TTC549 (cell line): Measurements from ENCODE around the gene MAZ.

ENCODE experiments used
- FAIRE-seq: peaks from 2 replicates; lab custom pipeline; 2012; peaks lifted over from hg19 to GRCh38; lab: Jason Lieb, UNC

MAZ gene

DNA sequence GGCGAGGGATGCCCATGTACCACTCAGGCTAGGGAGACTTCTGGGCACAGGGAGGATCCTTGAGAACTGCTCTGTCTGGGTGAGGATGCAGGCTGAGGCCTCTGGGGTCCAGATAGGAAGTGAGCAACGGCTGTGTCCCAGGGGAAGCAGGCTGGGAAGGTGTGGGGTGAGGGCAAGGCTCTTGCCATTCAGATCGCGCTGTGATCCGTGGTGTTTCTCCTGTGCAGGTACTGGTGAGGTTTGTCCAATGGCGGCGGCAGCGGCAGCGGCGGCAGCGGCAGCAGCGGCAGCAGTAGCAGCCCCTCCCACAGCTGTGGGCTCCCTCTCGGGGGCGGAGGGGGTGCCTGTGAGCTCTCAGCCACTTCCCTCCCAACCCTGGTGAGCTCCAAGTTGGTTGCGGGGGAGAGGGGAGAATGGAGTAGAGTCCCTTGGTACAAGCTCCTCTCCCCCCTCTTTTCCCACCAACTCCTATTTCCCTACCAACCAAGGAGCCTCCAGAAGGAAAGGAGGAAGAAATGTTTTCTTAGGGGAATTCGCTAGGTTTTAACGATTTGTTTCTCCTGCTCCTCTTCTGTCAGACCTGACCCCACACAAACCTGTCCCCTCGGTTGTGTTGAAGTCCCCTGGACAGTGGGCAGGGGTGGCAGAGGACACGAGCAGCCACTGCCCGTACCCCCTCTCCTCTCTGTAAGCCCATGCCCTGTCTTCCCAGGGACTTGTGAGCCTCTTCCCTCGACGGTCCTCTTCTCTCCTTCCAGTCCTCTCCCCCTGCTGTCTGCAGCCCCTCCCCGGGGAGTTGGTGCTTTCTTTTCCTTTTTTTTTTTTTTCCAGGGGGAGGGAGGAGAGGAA is 3.7 kb downstream of the MAZ start:
- no peak for FAIRE-seq

DNA sequence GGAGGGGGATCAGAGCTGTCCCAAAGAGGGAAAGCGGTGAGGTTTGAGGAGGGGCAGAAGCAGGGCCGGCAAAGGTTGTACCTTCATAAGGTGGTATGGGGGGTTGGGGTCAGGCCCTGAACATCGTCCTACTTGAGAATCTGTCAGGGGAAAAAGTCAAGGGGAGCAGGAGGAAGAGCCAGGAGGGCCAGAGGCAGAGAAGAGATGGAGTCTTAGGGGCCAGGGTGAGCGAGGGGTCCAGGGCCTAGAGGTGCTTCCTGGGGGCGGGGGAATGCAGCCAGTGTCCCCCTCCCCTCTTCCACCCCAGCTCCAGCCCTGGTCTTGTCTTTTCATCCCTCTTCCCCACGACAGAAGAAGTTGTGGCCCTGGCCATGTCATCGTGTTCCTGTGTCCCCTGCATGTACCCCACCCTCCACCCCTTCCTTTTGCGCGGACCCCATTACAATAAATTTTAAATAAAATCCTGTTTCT is 4.4 kb downstream of the MAZ start:
- FAIRE-seq, result no peak

DNA sequence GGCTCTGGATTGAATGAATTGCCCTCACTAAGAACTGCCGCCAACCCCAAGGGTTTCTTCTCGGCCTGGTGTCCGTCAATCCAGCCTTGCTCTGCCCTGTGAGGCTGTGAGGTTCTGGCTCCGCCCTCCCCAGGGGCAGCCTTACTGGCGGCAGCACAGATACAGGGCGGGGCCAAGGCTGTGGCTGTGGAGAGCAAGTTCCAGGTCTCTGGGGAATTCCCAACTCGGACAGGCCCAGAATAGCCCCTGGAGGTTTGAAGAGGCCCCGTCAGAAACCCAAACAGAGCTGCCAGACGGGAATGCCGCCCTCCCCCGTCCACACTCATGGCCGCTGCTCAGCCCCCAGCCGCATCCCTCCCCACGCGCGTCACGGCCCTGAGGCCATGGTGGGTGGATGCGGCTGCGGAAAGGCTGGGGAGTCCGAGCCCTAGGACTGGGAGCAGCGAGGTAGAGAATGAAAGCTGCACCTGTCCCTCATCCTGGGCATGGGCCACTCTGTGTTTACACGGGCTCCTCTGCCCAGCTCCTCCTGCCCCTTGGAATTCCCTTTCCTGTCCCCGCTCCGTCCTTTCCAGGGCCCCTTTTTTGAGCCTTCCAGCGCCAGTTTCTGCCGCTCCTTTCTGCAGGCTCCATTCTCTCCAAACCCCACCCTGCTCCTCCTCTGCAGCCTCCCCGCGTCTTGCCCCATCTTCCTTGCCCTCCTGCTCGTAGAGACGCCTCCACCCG is 5.0 kb downstream of the MAZ start:
- peak; percentile 96 for FAIRE-seq

DNA sequence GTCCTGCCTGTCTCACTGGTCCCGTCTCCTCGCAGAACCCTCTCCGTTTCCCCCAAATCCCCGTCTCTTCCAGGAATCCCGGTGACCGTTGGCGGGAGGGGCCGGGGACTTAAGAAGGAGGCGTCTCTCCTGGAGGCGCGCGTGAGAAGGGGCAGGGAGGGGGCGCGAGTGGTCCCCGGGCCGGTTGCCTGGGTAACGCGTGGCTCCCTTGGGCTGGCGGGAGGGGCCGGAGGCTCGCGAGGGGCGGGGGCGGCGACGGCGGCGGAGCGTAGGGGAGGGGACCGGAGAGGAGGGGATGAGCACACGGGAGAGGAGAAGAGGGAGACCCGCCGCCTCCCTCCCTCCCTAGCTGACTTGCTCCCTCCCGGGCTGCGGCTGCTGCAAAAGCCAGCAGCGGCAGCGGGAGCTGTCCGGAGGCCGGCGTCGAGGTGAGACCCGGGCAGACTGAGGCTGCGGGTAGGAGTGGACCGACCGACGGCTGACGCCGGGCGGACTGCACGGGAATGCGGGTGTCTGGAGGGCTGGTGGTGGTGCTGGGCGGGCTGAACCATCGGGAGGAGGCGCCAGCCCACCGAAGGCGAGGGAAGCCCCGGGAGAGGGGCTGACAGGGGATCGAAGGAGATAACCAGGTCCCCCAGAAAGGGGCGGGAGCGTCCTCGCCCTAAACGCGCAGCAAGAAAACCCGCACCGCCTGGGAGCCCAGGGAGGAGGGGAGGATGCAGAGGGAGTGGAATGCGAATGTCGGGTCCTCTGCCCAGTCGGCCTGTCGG is 5.8 kb downstream of the MAZ start, which contains the start of gene PRRT2:
PRRT2 (plus strand) TSS at position 298 of the 770 bp plus-strand sequence. CDS start 862 bp downstream, outside the sequence.
- FAIRE-seq, result no peak

DNA sequence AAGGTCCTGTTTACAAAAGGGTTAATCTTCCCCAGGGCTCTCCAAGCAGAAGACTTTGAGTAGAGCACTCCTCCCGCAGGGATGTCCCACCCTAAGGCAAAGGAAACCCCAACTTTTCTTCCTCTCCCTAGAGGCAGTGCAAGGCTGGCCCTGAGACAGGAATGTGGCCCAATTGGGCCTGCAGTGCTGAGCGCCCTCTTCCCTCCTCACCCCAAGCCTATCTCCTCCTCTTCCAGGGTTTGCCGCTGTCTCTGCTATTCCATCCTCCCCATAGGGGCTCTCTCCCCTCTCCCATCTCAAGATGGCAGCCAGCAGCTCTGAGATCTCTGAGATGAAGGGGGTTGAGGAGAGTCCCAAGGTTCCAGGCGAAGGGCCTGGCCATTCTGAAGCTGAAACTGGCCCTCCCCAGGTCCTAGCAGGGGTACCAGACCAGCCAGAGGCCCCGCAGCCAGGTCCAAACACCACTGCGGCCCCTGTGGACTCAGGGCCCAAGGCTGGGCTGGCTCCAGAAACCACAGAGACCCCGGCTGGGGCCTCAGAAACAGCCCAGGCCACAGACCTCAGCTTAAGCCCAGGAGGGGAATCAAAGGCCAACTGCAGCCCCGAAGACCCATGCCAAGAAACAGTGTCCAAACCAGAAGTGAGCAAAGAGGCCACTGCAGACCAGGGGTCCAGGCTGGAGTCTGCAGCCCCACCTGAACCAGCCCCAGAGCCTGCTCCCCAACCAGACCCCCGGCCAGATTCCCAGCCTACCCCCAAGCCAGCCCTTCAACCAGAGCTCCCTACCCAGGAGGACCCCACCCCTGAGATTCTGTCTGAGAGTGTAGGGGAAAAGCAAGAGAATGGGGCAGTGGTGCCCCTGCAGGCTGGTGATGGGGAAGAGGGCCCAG is 6.7 kb downstream of the MAZ start:
- FAIRE-seq, result no peak

DNA sequence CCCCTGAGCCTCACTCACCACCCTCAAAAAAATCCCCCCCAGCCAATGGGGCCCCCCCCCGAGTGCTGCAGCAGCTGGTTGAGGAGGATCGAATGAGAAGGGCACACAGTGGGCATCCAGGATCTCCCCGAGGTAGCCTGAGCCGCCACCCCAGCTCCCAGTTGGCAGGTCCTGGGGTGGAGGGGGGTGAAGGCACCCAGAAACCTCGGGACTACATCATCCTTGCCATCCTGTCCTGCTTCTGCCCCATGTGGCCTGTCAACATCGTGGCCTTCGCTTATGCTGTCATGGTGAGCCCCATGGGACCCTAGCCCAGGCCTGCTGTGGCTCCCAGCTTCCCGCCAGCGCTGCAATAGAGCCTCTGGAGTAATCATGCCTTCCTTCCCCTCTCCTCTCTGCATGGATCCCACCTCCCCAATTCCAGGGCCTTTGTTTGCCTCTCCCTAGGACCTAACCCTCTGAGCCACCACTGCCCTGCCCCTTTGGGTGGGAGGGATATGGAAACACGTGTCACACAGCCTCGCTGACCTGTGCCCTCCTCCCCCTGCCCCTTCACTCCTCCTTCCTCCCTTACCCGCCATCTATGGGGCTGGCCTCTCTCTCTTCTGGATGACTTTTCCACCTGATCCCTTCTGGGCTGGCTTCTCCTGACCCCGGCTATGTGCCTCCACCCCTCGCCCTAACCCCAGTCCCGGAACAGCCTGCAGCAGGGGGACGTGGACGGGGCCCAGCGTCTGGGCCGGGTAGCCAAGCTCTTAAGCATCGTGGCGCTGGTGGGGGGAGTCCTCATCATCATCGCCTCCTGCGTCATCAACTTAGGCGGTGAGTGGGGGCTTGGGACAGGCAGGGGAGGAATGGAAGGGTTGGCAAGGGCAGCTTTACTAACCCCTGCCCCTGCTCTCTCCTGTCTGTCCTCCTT is 7.6 kb downstream of the MAZ start:
- no peak for FAIRE-seq

DNA sequence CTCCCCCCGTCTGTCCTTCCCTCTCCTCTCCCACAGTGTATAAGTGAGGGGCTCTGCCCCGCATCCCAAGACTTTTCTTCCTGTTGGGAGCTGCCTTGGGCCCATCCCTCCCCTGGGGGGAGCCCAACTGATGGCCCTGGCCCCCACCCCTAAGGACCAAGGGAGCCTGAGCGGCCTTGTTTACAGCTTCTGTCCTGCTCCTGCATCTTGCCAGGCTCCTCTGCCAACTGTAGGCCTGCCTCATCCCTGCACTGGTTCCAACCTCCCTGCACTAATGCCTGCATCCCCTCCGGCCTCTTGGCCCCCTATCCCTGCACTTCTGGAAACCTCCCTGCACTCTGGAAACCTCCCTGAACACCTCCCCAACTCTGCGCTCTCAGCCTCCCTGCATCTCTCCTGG is 8.3 kb downstream of the MAZ start:
- no peak for FAIRE-seq

DNA sequence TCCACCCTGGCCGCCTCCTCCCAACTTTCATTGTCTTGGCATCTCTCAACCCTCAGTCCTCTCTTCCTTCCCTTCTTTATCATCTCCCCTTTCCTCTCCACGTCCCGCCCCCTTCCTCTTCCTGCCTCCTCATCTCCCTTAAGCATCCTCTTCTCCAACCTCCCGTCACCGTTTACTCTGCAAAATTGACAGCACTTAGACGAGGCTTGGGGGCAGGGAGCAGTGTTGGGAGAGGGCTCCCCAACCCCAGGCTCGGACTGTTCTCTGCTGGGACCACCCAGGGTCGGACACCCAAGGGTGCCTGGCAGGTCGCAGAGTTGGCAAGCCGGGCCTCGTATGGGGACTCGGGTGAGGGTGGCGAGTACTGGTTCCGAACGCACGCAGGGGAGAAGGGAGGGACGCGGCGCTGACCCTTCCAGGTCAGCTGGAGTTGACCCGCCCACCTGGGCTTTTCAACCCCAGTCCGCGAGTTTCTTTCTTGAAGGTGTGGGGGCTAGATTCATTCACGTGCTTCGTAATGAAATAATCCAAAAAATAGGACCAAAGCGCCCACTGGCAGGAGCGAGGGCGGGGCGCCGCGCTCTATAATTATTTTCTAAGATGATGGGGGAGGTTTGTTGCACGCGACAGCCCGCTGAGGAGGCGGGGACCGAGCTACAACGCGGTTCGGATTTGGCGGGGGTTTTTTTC is 8.8 kb downstream of the MAZ start:
- FAIRE-seq, result no peak

DNA sequence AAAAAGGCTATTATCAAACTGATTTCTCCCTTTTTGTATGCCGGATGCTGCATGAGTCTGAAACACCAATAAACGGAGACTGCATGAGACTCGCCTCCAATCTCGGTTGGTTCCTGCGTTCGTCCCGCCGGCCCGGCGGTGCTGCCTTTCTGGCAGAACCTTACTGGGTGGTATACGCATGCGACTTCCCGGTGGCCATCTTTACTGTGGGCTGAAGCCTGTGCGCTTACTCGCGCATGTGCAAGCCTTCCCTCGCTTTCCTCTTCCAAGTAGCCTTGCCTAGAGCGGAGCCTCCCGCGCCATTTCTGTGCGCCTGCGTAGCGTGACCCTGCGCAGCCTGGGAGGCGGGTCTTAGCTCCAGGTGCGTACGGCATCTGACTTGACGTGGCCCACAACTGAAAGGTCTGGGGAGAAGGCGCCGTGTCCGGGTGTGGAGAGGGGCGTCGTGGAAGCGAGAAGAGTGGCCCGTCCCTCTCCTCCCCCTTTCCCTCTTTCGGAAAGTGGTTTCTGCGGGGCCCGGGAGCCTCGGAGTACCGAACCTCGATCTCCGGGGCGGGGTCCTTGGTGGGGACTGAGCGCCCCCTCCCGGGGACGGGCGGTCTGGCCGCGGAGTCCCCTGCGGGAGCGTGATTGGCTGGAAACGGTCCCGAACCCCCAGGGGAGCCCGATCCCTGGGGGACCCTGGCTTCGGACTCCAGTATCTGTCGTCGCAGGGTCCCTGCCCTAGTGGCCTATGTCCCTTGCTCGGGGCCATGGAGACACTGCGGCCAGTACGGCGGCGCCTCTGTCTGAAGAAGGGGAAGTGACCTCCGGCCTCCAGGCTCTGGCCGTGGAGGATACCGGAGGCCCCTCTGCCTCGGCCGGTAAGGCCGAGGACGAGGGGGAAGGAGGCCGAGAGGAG is 9.7 kb downstream of the MAZ start, which contains the start of gene PAGR1:
PAGR1 (plus strand) TSS at position 360 of the 901 bp plus-strand sequence; CDS start at position 734, 374 bp downstream.
- FAIRE-seq, result peak; percentile 60

DNA sequence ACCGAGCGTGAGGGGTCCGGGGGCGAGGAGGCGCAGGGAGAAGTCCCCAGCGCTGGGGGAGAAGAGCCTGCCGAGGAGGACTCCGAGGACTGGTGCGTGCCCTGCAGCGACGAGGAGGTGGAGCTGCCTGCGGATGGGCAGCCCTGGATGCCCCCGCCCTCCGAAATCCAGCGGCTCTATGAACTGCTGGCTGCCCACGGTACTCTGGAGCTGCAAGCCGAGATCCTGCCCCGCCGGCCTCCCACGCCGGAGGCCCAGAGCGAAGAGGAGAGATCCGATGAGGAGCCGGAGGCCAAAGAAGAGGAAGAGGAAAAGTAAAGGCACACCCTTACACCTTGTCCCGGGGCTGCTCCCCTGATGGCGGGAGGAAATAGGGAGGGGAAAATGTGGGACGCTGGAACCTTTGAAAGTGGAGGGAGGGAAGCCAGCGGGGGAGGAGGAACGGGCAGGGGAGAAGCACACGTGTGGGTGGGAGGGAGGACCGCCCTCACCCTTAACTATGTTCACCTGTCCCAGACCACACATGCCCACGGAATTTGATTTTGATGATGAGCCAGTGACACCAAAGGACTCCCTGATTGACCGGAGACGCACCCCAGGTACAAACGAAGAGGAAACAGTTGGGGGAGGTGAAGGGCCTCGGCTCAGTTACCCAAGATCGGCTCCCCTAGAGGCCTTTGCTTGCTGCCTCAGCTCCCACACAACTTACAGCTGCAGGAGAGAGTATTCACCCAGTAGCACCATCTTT is 10.5 kb downstream of the MAZ start:
- FAIRE-seq, result no peak

DNA sequence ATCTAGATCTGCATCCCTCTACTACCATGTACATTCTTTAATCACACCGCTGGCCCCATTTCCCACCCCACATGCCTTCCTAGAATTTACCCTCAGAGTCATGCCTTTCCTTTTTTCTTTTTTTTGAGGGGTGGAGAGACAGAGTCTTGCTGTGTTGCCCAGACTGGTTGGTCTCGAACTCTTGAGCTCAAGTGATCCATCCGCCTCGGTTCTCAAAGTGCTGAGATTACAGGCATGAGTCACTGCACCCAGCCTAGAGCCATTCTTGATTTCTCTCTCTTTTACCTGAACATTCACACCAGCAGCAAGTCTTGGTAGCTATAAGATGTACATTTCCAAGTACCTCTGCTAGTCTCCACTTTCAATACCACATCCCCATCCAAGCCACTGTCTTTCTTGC is 11.8 kb downstream of the MAZ start:
- no peak for FAIRE-seq

DNA sequence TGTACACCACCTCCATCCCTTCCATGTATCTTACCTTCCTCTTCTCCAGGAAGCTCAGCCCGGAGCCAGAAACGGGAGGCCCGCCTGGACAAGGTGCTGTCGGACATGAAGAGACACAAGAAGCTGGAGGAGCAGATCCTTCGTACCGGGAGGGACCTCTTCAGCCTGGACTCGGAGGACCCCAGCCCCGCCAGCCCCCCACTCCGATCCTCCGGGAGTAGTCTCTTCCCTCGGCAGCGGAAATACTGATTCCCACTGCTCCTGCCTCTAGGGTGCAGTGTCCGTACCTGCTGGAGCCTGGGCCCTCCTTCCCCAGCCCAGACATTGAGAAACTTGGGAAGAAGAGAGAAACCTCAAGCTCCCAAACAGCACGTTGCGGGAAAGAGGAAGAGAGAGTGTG is 13.2 kb downstream of the MAZ start:
- no peak for FAIRE-seq

DNA sequence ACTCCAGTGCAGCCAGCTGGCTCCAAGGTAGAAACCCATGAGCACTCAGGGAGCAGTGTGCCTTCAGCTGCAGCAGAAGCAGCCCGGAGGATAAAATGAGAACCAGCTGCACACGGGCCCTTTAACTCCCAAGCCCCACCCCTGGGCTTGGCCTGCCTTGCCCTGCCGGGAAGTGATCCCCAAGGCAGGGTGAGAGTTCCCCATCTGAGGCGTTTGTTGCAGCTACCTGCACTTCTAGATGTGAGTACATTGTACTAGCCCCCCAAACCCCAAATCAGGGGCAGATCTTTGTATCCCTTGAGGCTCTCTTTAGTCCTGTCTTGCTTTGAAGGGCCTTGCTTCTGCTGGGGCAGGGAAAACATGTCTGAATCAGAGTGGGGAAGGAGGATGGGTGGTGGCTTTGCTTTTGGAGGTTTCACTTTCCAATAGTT is 14.0 kb downstream of the MAZ start, which contains the start of gene MVP:
MVP (plus strand) TSS at position 192 of the 431 bp plus-strand sequence. CDS start 10,088 bp downstream, outside the sequence.
- no peak for FAIRE-seq

DNA sequence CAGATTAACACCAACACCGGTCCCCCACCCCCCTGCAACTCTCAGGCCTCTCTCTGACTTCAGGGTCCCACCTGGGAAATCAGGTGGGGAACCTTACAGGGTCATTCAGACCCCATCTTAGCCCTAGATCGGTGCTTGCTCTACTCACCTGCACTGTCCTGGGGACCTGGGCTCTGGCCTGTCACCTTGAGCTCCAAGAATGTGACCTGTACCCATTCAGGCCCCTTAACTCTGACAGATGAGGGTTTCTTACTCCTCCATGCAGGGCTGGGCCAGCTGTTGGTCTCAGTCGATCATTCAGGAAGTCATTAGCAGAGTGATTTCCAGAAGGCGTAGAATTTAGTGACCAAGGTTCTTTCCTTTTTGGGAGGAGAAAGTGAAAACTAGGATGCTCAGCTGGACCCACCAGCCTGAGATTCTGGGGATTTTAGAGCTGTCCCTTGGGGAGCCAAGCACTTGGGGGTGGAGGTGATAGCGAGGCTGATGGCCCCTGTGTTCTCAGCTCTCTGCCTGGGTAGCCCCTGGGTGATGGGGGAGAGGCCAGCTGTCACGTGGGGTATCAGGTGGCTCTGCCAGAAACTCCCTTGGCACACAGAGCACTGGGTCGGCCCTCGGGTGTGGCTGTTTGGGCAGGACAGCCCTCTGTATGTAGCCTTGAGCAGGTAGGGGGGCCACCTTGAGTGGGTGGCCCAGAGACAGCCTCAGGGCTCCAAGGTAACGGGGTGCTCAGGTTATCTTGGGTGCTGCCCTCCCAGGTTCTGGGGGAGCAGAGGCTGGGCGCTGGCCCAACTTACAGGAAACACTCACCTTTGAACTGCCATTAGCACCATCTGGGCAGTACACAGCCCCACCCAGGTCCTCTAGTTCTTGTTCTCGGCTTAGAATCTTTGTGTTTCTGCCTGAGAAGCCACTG is 14.7 kb downstream of the MAZ start:
- FAIRE-seq, result no peak

DNA sequence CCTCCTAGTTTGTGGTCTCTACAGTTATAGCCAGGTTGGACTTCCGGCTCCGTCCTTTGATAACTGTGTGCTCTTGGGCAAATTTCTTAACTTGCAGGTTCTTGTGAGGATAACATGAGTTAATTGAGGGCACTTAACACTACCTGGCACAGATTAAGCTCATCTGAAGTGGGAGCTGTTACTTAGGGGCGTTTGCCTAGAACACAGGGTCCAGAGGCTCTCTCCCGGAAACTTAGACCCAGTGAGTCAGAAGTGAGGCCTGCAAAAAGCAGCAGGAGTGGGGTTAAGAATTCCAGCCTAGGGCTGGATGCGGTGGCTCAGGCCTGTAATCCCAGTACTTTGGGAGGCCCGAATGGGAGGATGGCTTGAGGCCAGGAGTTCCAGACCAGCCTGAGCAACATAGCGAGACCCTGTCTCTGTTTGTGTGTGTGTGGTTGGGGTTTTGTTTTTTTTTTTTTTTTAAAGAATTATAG is 15.3 kb downstream of the MAZ start:
- FAIRE-seq, result no peak

DNA sequence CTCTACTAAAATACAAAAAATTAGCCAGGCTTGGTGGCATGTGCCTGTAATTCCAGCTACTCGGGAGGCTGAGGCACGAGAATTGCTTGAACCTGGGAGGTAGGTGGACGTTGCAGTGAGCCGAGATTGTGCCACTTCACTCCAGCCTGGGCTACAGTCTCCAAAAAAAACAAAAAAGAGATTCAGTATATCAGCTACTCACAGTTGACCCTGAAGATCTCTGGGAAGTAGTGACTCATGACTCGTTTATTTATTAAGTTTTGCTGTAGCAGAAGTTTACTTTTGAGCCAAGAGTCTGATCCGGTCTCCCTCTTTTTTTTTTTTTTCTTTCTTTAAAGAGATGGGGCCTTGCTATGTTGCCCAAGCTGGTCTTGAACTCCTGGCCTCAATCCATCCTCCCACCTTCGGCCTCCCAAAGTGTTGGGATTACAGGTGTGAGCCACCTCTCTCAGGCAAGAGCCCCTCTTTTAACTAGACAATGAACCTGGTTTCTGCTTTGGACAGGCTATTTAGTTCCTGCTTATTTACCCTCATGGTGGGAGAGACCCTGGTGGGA is 18.3 kb downstream of the MAZ start:
- FAIRE-seq, result no peak
